ENCODE data around the gene EPHA10.
A peak's percentile ranks its signal among the peaks of the same experiment; 100 is the strongest.

DNA sequence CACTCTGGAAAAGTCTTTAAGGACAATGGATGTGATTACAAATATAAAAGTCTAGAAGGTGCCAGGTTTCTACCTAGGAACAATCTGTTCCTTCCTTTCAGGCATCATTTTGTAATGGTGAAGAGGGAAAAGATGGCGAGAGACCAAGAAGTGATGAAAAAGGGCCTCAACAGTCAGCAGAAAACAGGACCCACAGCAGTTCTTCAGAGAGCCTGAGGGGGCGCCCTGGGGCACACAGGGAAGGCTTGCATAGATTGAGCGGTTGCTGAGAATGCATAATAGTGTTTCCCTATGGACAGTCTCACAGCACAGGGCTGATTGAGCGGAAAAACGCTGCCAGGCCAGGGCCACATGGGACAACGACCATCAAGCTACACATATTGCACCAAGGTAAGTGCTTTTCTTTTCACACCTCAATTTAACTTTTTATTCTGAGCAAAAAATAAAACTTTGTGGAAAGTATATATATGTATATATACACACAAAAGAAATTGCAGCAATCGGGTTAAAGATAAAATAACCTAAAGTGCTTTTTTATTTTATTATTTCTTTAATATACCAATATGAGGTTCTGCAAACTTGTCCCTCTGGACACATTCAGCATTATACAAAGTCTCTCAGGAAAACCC, 46.2 kb upstream of the EPHA10 start:
- TF ChIP-seq, protein P1, sequence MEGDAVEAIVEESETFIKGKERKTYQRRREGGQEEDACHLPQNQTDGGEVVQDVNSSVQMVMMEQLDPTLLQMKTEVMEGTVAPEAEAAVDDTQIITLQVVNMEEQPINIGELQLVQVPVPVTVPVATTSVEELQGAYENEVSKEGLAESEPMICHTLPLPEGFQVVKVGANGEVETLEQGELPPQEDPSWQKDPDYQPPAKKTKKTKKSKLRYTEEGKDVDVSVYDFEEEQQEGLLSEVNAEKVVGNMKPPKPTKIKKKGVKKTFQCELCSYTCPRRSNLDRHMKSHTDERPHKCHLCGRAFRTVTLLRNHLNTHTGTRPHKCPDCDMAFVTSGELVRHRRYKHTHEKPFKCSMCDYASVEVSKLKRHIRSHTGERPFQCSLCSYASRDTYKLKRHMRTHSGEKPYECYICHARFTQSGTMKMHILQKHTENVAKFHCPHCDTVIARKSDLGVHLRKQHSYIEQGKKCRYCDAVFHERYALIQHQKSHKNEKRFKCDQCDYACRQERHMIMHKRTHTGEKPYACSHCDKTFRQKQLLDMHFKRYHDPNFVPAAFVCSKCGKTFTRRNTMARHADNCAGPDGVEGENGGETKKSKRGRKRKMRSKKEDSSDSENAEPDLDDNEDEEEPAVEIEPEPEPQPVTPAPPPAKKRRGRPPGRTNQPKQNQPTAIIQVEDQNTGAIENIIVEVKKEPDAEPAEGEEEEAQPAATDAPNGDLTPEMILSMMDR (IDR thresholded peaks at IDR 0.05) = peak; percentile 74 to 87 (median 81)
- no peak for TF ChIP-seq EP300 (IDR thresholded peaks at IDR 0.05; ENCODE audit: low read depth)
